Vagina (tissue), 2 donors: Measurements from ENCODE around the gene RAPGEF5.

Experiments used
- POLR2A ChIP-seq, 2 donors: fragments of 450-650 bp; IDR thresholded peaks; one replicate each; pipeline ENCODE4 v1.6.1; 2017; ENCODE audit warnings: antibody characterized with exemption in 2 of 2, mild to moderate bottlenecking in 2 of 2, moderate library complexity in 2 of 2
- POLR2AphosphoS5 ChIP-seq, 2 donors: sonication (generic); formaldehyde crosslinking; IDR thresholded peaks; one replicate each; pipeline ENCODE4 v1.9.0; 2017; ENCODE audit warnings: antibody characterized with exemption in 2 of 2, mild to moderate bottlenecking in 2 of 2, low read depth in 1 of 2; ENCODE audit not compliant: insufficient read depth in 1 of 2
- TF ChIP-seq, protein P1 (sequence below), 3 experiments: fragments of 450-650 bp in 2 of 3; fragments of 200-600 bp in 1 of 3; sonication (generic) in 1 of 3; IDR thresholded peaks; one replicate each; pipeline ENCODE4 v1.5.1; 2017 to 2019; ENCODE audit warnings: antibody characterized with exemption in 3 of 3, mild to moderate bottlenecking in 2 of 3, moderate library complexity in 2 of 3

DNA sequence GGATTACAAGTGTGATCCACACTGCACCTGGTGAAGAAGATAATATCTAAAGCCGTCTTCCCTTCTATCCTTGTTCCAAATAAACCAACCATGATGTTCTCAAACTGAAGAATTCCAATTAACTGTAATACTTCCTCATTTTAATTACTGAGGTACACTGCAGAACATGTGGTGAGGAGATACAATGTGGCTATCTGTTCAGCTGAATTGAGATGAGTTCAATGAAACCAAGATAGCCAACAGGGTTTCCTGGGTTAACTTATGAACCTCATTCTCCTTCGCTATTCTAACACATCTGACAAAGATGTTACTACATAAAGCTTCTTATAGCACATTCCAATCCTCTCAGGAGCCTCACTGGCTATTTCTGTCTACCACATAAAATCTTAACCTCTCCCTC lies 75.5 kb downstream of the RAPGEF5 start:
- TF ChIP-seq, protein P1, sequence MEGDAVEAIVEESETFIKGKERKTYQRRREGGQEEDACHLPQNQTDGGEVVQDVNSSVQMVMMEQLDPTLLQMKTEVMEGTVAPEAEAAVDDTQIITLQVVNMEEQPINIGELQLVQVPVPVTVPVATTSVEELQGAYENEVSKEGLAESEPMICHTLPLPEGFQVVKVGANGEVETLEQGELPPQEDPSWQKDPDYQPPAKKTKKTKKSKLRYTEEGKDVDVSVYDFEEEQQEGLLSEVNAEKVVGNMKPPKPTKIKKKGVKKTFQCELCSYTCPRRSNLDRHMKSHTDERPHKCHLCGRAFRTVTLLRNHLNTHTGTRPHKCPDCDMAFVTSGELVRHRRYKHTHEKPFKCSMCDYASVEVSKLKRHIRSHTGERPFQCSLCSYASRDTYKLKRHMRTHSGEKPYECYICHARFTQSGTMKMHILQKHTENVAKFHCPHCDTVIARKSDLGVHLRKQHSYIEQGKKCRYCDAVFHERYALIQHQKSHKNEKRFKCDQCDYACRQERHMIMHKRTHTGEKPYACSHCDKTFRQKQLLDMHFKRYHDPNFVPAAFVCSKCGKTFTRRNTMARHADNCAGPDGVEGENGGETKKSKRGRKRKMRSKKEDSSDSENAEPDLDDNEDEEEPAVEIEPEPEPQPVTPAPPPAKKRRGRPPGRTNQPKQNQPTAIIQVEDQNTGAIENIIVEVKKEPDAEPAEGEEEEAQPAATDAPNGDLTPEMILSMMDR (IDR thresholded peaks at IDR 0.05), result no peak
- TF ChIP-seq POLR2A (IDR thresholded peaks at IDR 0.05), result no peak
- no peak for TF ChIP-seq POLR2AphosphoS5 (IDR thresholded peaks at IDR 0.05; ENCODE audit: insufficient read depth in 1 of 2, low read depth in 1 of 2)
